Endothelial cell of hepatic sinusoid (primary cell): ENCODE measurements around the gene ATP6V0A1.
"Not testable (repeated sequence)": the region's sequence is repeated elsewhere in the genome, so short reads cannot be mapped to it uniquely, and the experiment has no call there.

Experiments used
- in situ Hi-C: cut with HindIII; loops from 2 replicates; pipeline ENCODE4 v1.10.0; 2017; ENCODE audit warnings: low sequenced_read_pairs

ATP6V0A1 gene

DNA sequence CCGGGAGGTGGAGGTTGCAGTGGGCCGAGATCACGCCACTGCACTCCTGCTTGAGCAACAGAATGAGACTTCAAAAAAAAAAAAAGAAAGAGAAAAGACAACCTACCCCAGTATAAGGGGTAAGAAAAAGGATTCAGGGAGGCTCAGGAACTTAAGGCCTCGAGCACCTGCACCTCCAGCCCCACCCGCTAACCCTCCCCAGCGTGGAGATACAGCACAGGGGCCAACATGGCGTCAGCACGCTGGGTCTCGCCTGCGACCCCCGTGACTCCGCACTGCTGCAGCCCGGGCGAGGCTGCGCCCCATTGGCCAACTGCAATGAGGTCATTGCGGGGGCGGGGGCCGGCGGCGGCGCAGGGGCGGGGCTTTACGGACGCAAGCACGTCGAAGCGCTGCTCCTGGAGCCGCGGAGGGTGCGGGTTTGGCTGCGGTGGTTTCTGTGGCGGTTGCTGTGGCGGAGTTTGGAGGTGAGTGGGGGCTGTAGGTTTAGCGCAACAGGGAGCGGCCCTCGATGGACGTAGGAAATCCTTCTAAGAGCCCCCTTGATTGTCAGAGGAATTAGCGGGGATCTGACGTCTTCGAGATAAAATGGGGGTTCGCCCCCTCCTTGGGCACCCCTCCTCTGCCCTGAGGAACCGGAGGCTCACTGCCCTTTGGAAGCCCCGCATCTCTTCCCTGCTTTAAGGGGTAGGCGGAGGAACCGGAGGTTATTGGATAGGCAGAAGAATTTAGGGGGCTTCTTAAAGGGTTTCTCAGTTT, at the start of gene ATP6V0A1:
ATP6V0A1 (plus strand) TSS at position 382 of the 759 bp plus-strand sequence. CDS start 2,017 bp downstream, outside the sequence.
- in situ Hi-C loops = no loop called here

DNA sequence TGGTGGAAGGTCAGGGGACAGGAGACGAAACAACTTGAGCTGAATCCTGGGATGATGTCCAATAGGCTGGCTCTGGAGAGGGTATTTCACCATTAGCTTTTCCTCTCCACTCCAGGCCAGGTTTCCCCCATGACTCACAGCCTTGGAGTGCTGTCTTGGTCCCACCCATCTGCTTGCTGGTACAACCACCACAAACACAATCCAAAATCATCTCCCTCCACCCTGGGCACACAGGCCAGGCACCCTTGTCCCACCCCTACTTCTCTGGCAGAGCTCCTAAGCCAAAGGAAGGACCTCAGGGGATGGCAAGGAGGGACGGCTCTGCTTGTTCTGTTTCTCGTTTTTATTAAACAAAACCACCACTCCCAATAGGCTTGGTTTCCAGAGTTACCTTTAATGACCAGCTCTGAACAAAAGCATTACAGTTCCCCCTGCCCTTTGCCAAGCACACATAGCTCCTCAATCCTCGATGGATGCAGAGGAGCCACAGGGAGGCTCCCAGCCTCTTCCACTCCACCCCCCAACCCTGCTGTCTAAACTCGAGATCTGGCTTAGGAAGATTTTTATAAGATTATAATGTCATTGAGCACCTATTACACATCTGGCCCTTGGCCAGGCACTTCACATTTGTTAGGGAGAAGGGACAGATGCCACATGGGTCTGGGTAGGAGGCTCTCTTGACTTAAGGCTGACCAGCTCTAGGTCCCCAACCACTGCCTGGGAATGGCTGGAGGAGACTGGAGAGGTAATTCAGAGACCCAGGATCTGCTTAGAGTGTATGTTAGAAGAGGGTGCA, 49.0 kb upstream of the ATP6V0A1 start:
- in situ Hi-C loops = no loop called here

DNA sequence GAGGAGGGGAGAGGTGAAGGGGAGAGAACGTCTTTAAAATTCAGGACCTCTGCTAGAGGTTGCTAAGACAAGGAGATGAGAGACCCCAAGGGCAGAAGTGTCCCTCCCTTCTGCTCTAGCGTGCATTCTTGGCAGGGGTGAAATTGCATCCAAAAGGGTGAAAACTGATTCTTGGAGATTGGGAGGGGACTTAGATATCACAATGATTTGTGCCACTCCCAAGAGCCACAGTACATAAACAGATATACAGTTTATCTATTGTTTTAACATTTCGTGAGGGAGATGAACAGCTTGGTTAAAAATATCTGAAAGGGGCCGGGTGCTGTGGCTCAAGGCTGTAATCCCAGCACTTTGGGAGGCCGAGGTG, 48.4 kb upstream of the ATP6V0A1 start:
- in situ Hi-C loops = no loop called here

DNA sequence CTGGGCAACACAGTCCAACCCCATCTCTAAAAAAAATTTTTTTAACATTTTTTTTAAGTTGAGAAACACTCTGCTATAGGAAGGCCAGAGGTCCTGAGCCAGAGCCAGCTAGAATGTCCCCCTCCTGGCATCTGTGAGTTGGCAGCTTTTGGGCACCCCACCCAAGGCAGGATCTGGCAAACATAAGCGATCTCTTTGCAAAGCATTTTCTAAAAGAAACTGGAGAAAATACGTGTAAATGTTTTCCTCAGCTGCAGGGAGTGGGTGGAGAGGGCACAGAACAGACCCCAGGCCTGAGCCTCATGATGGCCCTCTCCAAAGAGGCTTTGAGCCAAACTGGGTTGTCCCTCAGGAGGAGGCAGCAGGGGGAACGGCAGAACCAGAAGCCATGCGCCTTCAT, 47.3 kb upstream of the ATP6V0A1 start:
- in situ Hi-C loops = no loop called here

DNA sequence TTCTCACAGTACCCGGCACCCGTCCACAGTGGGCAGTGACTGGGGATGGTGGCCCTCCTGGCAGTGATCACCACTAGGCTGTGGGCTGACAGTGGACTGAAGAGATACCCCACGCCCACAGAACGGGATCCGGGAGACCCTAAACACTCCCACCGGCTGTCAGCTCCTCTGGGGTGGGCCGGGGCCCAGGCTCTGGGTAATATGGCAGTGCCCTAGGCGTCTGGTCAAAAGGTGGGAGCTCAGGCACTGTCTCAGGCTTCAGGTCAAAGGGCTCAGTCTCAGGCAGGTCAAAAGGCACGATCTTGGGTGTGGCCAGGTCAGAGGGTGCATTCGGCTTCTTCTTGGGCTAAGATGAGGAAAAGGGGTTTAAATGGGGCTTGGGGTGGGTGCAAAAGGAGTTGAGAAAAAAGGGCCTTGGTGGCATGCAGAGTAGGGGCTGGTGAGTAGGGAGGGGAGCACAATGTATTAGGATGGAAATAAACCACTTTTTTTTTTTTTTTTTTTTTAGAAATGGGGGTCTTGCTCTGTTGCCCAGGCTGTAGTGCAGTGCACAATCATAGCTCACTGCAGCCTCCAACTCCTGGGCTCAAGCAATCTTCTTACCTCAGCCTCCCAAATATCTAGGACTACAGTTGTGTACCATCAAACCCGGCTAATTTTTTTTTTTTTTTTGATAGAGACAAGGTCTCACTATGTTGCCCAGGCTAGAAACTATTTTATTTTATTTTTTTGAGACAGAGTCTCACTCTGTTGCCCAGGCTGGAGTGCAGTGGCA, 46.6 kb upstream of the ATP6V0A1 start:
- in situ Hi-C loops = no loop called here

DNA sequence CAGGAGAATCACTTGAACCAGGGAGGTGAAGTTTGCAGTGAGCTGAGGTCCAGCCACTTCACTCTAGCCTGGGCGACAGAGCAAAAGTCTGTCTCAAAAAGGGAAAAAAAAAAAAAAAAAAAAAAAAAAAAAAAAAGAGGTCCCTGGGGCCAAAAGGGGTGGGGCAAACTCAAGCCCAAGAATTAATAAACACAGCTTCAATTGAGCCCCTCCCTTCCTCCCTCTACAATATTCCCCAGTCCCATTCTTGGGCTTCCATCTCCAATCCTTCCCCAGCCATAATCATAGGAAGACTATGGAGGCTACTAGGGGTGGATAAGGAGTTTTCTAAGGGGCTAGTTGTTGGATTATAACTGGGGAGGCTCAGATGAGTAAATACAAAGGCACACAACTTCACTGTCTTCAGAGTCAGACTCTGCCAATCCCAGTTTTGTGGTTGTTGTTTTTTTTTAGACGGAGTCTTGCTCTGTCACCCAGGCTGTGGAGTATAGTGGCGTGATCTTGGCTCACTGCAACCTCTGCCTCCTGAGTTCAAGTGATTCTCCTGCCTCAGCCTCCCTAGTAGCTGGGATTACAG, 45.1 kb upstream of the ATP6V0A1 start:
- in situ Hi-C loops = no loop called here

DNA sequence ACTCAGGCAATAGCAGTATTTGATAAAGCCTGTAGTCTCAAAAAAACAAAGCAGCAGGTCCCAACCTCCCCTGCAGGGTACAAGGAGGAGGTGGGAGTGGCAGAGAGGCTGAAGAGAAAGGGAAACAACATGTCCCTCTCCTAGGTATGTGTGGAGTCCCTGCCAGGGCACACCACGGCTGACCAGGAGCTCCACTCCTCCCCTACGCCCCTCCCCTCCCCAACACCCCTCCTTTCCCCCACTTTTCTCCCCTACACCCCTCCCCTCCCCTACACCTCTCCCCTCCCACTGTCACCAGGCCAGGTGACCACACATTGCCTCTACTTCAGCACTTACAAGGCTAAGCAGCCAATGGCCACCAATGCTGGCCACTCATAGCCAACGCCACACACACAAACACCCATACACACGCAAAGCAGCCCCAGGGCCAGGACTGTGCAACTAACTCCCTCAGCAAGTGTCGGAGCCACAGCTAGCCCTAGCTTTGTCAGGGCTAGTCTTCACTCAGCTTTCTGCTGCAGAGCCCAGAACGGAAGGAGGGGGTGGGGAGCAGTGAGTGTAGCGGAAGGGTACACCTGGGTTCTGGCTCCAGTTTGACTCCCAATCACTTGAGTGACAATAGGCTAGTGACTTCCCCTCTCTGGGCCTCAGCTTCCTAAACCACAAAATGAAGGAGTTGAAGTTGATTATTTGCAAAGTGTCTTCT, 43.8 kb upstream of the ATP6V0A1 start:
- in situ Hi-C loops = no loop called here

DNA sequence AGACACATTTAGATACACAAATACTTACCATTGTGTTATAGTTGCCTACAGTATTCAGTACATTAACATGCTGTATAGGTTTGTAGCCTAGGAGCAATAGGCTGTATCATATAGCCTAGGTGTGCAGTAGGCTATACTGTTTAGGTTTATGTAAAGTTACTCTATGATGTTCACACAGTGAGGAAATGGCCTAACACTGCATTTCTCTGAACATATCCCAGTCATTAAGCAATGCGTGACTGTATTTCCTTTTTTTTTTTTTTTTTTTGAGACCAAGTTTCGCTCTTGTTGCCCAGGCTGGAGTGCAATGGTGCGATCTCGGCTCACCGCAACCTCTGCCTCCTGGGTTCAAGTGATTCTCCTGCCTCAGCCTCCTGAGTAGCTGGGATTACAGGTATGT, 40.7 kb upstream of the ATP6V0A1 start:
- in situ Hi-C loops = not testable (repeated sequence)

DNA sequence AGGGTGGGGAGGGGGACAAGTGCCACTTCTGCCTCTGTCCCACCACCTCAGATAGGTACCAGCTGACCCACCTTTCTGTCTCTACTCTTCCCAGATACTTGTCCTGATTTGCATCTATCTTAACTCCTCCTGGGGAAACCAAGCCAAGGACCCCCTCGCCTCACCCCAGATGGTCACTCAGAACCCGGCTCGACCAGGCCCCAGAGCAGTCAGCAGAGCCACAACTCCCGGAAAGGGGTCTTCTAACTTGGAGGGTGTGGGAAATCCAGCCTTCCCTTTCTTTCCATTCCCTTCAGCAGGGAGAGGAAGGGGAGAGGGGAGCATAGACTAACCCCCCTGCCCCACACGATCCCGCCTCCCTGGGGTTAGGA, 37.6 kb upstream of the ATP6V0A1 start:
- in situ Hi-C loops = loop anchor here (5.0 kb wide), 1 partner anchor 96 kb away; no protein-coding TSS in a partner anchor

DNA sequence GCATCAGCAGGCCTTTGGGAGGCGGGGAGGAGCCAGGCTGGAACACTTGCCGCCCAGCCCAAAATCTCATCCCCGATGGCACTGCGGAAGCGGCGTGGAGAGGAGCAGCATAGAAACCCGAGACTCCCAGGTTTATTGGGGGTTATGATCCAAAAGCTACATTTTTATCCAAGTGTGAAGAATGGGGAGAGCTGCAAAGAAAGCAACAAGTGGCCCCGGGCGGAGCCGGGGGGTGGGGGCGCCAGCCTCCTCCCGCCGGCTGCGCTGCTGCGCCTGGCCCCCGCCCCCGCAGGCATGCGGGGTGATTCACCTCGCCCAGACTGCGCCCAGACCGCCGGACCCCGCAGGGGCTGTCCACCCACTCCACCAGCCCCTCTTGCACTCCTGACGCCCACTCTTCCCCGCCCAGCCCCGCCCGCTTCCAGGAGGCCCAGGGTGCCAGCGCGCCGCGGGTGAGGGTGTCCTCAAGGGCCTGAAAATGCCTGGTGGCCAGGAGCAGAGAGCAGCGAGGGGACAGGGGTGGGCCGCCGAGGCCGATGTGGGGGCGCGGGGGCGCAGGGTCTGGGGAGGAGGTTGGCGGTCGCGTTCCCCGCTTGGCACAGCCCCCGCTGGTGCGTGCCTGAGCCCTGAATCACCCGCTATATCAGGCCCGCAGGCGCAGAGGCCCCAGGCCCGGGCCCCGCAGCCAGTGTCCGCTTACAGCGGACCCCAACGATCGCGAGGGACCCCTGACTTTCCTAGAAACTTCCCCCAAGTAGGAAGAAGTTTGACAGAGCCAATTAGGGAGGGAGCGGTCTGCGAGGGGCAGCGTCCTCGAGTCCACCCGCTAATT, 37.0 kb upstream of the ATP6V0A1 start:
- in situ Hi-C loops = loop anchor here (5.0 kb wide), 1 partner anchor 96 kb away; no protein-coding TSS in a partner anchor

DNA sequence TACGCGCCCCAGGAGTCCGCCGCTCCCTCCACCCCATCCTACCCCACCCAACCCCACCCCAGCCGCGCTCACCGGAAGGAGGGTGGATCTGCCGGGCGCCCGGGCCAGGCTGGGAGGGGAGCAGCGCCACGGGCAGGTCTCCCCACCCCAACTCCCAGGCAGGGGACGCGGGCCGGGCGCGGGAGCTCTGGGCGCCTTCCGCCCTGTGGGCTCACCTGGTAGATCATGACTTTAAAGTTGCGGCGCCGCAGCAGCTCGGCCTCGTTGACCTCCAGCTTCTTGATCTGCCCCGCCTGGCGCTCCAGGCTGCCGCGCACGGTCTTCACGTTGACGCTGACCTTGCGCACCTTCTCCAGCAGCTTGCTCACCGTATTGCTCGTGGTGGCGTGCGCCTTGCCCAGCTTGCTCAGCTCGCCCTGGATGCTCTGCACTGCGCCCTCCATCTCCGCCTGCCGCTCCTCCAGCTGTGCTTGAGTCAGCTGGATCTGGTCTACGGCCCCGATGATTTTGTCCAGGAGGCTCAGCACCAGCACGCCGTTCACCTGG, 36.2 kb upstream of the ATP6V0A1 start:
- in situ Hi-C loops = loop anchor here (5.0 kb wide), 1 partner anchor 95 kb away; no protein-coding TSS in a partner anchor

DNA sequence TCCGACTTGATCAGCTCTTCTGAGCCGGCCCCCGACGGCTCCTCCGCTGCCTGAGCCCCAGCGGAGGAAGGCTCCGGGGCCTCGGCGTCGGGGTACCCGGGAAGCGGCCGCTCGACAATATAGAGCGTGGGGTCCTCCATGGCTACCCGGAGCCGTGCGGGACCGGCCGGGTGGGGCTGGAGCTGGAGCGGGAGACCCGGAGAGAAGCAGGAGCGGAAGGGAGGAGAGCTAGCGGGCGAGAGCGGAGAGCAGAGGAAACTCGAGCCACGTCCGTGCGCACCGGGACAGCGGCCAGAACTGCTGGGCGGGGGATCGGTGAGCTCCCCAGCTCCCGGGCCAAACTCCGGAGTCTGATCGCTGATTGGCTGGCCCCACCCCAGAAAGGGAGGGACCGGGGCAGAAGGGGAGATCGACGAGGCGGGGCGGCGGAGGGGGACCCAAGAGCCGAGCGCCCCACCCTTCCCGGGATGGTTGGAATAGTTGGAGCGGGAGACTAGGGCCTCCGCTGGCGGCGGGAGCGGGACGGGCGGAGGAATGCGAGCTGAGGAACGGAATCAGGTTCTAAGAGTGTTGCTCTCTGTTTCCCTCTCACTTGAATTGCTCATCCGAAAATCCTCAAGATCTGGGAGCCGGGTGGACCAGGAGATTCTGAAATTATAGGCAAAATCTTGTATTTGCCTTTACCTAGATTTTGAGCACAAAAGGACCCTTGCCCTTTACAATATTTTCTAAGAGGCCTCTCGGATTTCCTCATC, 35.5 kb upstream of the ATP6V0A1 start, which contains the start of gene CAVIN1:
CAVIN1 (minus strand) TSS at position 299 of the 755 bp plus-strand sequence; CDS start at position 140, 159 bp downstream.
- in situ Hi-C loops = loop anchor here (5.0 kb wide), 1 partner anchor 94 kb away; no protein-coding TSS in a partner anchor

DNA sequence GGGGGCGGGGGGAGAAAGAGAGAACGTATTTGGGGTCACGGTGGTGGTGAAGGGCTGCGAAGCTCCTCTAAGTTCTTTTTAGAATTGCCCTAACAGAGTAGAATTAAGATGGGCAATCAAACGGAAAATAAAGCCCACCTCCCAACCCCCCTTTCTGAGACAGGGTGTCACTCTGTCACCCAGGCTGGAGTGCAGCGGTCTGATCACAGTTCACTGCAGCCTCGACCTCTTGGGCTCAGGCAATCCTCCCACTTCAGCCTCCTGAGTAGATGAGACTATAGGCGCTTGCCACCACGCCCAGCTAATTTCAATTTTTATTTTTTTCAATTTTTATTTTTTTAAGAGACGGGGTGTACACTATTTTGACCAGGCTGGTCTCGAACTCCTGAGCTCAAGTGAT, 34.9 kb upstream of the ATP6V0A1 start:
- in situ Hi-C loops = loop anchor here (5.0 kb wide), 1 partner anchor 94 kb away; no protein-coding TSS in a partner anchor

DNA sequence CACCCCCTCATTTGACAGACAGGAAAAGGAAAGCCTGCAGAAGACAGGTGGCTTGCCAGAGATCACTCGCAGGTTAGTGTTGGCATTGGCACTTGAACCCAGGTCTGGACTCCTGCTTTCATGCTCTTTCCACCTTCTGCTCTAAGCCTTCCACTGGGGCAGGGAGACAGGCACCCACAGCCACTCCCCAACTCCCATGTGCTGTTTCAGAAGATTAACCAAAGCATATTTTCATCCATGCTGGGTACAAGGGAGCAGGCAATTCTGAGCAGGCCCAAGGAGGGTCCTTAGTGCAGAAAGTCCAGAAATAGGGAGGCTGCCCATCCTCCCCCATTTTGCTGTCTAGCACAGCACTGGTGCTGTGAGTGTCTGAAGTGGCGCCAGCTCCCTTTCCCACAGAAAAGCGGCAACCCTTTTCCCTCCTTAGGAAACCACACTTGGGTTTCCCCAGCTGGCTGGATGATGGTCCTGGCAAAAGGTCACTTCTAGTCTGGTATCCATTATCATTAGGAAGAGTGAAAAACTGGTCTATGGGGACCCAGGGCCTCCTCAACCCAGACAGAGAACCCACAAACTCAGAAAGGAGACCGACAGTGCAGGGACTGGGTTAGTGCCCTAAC, 33.6 kb upstream of the ATP6V0A1 start:
- in situ Hi-C loops = loop anchor here (5.0 kb wide), 1 partner anchor 92 kb away; no protein-coding TSS in a partner anchor

DNA sequence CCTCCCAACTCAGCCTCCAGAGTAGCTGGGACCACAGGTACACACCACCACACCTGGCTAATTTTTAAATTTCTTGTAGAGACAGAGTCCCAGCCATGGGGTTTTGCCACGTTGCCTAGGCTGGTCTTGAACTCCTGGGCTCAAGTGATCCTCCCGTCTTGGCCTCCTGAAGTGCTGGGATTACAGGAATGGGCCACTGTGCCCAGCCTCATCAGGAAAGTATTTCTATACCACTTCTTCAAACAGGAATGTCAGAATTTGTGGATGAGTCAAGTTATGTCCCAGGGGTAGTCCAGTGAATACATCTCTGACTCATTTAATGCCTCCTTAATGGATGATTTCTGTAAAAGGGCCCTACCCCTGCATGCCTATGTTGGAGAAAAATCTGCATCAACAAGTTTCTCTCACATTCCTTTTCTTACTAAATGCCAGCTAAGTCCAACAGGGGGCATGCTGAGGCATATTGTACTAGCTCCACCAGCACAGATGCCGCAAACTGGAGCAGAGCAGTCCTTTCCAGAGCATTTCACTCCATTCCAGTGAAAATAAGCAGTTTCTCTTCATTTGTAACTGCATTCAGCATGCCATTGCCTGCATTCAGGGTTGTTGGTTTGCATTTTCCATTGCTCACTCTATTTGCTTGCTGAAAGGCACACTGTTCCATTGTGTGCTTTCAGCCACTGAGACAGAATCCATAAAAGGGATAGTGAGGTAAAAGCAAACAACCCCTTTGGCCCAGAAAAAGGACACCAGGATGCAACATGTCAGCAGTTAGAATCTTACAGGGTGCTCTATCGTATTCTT, 30.3 kb upstream of the ATP6V0A1 start:
- in situ Hi-C loops = no loop called here

DNA sequence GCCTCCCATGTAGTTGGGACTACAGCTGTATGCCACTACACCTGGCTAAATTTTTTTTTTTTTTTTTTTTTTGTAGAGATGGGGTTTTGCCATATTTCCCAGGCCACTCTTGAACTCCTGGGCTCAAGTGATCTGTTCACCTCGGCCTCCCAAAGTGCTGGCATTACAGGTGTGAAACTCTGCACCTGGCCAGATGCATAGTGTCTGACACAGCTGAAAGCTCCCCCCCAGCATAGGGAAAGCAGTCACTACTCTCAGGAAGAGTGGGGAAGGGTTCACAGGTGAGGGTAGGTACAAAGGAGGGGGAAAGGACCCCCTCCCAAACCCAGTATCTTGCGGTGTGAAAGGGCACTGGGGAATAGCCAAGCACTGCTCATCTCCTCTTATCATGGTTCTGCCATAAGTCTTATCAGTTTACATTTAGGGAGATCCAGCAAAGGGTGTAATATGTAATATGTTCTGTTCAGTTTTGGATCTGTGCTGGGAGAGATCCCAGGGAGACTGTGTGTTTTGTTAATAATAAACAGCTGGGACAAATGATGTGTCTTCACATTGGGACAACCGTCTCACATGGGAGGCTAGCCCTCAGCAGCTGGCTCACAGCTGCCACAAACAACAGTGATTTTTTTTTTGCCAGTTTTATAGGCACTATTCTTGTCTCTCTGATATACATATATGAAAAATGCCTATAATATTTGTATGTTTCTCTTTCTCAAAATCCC, 28.8 kb upstream of the ATP6V0A1 start:
- in situ Hi-C loops = no loop called here
